HCT116 (cell line): ENCODE results near the gene NCLN.

Experiments
- CEBPB ChIP-seq: IDR thresholded peaks from 2 replicates; pipeline ENCODE4 v1.6.1; 2012; ENCODE audit warnings: low read depth
- EZH2 ChIP-seq: fragments of 200-600 bp; sonication (generic); IDR thresholded peaks from 2 replicates; pipeline ENCODE4 v1.6.1; 2017; ENCODE audit warnings: antibody characterized with exemption, mixed run types
- EZH2phosphoT487 ChIP-seq: fragments of 200-600 bp; IDR thresholded peaks from 2 replicates; pipeline ENCODE4 v1.6.1; 2018; ENCODE audit warnings: antibody characterized with exemption, borderline replicate concordance
- JUND ChIP-seq: IDR thresholded peaks from 2 replicates; pipeline ENCODE4 v1.6.1; 2012
- POLR2A ChIP-seq: IDR thresholded peaks from 2 replicates; pipeline ENCODE4 v1.7.0; 2011; ENCODE audit warnings: borderline replicate concordance; ENCODE audit not compliant: insufficient read depth, insufficient read length; ENCODE audit errors: extremely low read depth
- SIN3A ChIP-seq: IDR thresholded peaks from 2 replicates; pipeline ENCODE4 v1.6.1; 2012; ENCODE audit warnings: low read depth
- ZNF274 ChIP-seq: fragments of 200-500 bp; sonication (Bioruptor generic); IDR thresholded peaks from 2 replicates; pipeline ENCODE4 v1.6.1; 2014; ENCODE audit warnings: mild to moderate bottlenecking, low read depth, low read length, inconsistent platforms
- TF ChIP-seq, protein P1 (sequence below), 3 experiments: fragments of 200-600 bp in 1 of 3; sonication (generic) in 1 of 3; IDR thresholded peaks in 2 of 3; conservative IDR thresholded peaks in 1 of 3; 2 replicates each; pipeline ENCODE4 v1.5.1; 2012 to 2017; ENCODE audit warnings: low read depth in 2 of 3, low read length in 2 of 3, antibody characterized with exemption in 1 of 3, borderline replicate concordance in 1 of 3, control low read depth in 1 of 3, mild to moderate bottlenecking in 1 of 3, mixed read lengths in 1 of 3, mixed run types in 1 of 3, moderate library complexity in 1 of 3; ENCODE audit not compliant: insufficient read depth in 1 of 3
- TF ChIP-seq, protein P2 (sequence below): IDR thresholded peaks from 2 replicates; pipeline ENCODE4 v1.6.1; 2012
- TF ChIP-seq, protein P3 (sequence below): IDR thresholded peaks from 2 replicates; pipeline ENCODE4 v1.6.1; 2012; ENCODE audit warnings: low read depth

DNA sequence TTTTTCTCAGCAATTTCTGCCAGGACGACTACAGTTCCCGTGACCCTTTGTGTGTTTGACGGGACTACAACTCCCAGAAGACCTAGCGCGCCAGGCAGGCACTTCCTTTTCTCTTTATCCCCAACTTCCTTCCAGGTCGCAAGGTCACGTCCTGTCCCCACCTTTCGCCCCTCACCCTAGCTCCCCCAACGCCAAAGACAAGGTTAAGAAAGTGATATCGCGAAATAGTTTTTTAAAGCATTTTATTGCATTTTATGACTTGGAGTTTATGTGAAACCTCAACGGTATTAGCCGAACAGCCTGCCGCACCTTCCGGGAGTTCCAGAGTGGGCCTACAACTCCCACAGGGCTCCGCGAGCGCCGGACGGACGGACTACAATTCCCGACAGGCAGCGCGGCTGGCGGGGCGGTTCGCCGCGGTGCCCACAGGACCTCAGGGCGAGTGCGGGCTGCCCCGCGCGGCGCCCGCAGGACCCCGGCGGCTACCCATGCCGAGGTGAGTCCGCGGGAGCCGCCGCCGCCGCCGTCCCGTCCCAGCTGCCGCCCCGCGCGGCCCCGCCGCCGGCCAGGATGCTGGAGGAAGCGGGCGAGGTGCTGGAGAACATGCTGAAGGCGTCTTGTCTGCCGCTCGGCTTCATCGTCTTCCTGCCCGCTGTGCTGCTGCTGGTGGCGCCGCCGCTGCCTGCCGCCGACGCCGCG lies at the start of gene NCLN:
- TF ChIP-seq CEBPB (no peak), ZNF274 (no peak), POLR2A (no peak), JUND (no peak), SIN3A (no peak), EZH2phosphoT487 (no peak), EZH2 (no peak)
- TF ChIP-seq, protein P1, sequence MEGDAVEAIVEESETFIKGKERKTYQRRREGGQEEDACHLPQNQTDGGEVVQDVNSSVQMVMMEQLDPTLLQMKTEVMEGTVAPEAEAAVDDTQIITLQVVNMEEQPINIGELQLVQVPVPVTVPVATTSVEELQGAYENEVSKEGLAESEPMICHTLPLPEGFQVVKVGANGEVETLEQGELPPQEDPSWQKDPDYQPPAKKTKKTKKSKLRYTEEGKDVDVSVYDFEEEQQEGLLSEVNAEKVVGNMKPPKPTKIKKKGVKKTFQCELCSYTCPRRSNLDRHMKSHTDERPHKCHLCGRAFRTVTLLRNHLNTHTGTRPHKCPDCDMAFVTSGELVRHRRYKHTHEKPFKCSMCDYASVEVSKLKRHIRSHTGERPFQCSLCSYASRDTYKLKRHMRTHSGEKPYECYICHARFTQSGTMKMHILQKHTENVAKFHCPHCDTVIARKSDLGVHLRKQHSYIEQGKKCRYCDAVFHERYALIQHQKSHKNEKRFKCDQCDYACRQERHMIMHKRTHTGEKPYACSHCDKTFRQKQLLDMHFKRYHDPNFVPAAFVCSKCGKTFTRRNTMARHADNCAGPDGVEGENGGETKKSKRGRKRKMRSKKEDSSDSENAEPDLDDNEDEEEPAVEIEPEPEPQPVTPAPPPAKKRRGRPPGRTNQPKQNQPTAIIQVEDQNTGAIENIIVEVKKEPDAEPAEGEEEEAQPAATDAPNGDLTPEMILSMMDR (IDR thresholded peaks at IDR 0.05 in 2 of 3, conservative IDR thresholded peaks at IDR 0.05 in 1 of 3; ENCODE audit: borderline replicate concordance in 1 of 3, insufficient read depth in 1 of 3, low read depth in 2 of 3, low read length in 2 of 3): no peak
- TF ChIP-seq, protein P2, sequence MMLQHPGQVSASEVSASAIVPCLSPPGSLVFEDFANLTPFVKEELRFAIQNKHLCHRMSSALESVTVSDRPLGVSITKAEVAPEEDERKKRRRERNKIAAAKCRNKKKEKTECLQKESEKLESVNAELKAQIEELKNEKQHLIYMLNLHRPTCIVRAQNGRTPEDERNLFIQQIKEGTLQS: no peak
- TF ChIP-seq, protein P3, sequence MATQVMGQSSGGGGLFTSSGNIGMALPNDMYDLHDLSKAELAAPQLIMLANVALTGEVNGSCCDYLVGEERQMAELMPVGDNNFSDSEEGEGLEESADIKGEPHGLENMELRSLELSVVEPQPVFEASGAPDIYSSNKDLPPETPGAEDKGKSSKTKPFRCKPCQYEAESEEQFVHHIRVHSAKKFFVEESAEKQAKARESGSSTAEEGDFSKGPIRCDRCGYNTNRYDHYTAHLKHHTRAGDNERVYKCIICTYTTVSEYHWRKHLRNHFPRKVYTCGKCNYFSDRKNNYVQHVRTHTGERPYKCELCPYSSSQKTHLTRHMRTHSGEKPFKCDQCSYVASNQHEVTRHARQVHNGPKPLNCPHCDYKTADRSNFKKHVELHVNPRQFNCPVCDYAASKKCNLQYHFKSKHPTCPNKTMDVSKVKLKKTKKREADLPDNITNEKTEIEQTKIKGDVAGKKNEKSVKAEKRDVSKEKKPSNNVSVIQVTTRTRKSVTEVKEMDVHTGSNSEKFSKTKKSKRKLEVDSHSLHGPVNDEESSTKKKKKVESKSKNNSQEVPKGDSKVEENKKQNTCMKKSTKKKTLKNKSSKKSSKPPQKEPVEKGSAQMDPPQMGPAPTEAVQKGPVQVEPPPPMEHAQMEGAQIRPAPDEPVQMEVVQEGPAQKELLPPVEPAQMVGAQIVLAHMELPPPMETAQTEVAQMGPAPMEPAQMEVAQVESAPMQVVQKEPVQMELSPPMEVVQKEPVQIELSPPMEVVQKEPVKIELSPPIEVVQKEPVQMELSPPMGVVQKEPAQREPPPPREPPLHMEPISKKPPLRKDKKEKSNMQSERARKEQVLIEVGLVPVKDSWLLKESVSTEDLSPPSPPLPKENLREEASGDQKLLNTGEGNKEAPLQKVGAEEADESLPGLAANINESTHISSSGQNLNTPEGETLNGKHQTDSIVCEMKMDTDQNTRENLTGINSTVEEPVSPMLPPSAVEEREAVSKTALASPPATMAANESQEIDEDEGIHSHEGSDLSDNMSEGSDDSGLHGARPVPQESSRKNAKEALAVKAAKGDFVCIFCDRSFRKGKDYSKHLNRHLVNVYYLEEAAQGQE: no peak
